WI38 (cell line): ENCODE data around the gene BEGAIN.

Source experiments
- H3K4me3 ChIP-seq: 2 replicates; pipeline ENCODE4 v1.5.1; 2011; ENCODE audit warnings: low read depth, mild to moderate bottlenecking, control low read depth, low read length
- CTCF ChIP-seq: IDR thresholded peaks from 2 replicates; pipeline ENCODE4 v1.5.1; 2012; ENCODE audit warnings: low read depth, mild to moderate bottlenecking, control low read depth, low read length

The BEGAIN gene

GRCh38 chr14:100628225-100628624, 41.0 kb upstream of the BEGAIN start:
- no peak for TF ChIP-seq CTCF
- no peak overlapping the region for H3K4me3 ChIP-seq

- TF ChIP-seq CTCF = no peak
- H3K4me3 ChIP-seq = no peak overlapping the region
These were observed 39.4 kb upstream of the BEGAIN start for GRCh38 chr14:100626614-100627013.

- TF ChIP-seq CTCF = no peak
- no peak overlapping the region for H3K4me3 ChIP-seq
These were observed 36.7 kb upstream of the BEGAIN start for GRCh38 chr14:100623961-100624360.

GRCh38 chr14:100623557-100623956, 36.3 kb upstream of the BEGAIN start:
- TF ChIP-seq CTCF = no peak
- no peak overlapping the region for H3K4me3 ChIP-seq

GRCh38 chr14:100622708-100623485, 35.7 kb upstream of the BEGAIN start:
- H3K4me3 ChIP-seq = no peak overlapping the region
- TF ChIP-seq CTCF = no peak

GRCh38 chr14:100622224-100622623, 35.0 kb upstream of the BEGAIN start:
- no peak overlapping the region for H3K4me3 ChIP-seq
- TF ChIP-seq CTCF = no peak

- TF ChIP-seq CTCF = no peak
- no peak overlapping the region for H3K4me3 ChIP-seq
These were observed 34.6 kb upstream of the BEGAIN start for GRCh38 chr14:100621806-100622205.
